ENCODE results near the gene OR12D1.
"Not testable (repeated sequence)": the region's sequence is repeated elsewhere in the genome, so short reads cannot be mapped to it uniquely, and the experiment has no call there.

The OR12D1 gene

DNA sequence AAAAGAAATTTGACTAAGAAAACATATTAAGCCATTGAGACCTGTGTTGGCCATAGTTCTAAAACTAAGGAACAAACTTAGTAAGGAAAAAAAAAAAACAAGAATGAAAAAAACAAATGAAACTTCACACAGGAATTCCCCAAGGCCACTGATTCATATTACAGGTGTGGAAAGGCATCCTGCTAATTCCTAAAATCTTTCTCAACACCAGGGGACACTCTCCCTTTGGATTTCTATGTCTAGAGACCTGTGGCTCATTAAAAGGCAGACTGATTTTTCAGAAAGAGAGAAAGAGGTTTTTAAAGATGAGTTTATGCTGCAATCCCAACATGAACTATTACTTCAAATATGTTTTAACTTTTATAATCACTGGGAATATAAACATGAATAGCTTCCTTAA lies at the start of gene OR12D1:
TSS of gene OR12D1 (plus strand) at position 341 of the 400 bp plus-strand sequence.
- DNase-seq (ENCODE audit: low read depth in 1 of 2, low spot score in 1 of 2), result no peak

DNA sequence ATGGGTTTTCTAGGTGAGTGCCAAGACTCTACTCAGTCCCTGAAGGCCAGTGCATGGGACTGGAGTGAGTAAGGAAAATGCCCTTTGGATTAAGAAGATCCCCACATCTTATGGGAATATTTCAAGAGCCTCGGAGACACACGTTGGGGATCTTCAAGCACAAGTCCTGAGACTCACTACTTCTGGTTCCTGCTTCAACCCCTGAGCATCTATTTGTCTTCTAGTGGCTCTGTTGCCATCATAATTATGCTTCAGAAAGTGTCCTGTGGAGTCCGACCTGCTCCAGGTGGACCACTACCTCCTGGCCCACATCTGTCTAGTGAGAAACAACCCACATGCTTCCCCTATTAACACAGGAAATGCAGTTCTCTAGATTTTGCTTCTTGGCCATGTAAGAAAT lies 46.0 kb upstream of the OR12D1 start, which contains the start of gene OR5V1:
TSS of gene OR5V1 (minus strand) at position 101 of the 400 bp plus-strand sequence. CDS start 12,670 bp downstream, outside the sequence.
- no peak for DNase-seq (ENCODE audit: low read depth in 1 of 2, low spot score in 1 of 2)

DNA sequence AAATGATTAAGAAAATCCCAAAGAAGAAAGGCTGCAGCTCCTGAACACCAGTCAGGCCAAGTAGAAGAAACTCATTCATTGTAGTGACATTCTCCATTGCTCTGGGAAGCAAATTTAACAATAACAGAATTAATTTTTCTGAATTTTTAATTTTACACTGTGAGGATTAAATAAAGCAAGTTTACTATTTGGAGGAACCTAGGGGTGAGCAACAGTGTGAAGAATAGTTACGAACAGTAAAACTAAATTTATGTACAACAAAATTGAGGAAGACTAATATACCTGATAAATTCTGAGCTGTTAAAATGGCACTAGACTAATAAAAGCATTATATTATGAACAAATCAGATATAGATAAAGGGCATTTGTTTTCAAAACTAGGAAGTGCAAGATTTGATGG lies 39.5 kb upstream of the OR12D1 start, which contains the start of gene OR12D3:
TSS of gene OR12D3 (minus strand) at position 101 of the 400 bp plus-strand sequence. CDS start at position 97, 4 bp downstream.
- DNase-seq (ENCODE audit: low read depth in 1 of 2, low spot score in 1 of 2), result no peak

- DNase-seq (ENCODE audit: low read depth in 1 of 2, low spot score in 1 of 2), result no peak
Observed at GRCh38 chr6:29376003-29376402, 38.7 kb upstream of the OR12D1 start.

GRCh38 chr6:29388533-29388932 lies 26.2 kb upstream of the OR12D1 start:
- no peak for DNase-seq (ENCODE audit: low read depth in 1 of 2, low spot score in 1 of 2)

DNA sequence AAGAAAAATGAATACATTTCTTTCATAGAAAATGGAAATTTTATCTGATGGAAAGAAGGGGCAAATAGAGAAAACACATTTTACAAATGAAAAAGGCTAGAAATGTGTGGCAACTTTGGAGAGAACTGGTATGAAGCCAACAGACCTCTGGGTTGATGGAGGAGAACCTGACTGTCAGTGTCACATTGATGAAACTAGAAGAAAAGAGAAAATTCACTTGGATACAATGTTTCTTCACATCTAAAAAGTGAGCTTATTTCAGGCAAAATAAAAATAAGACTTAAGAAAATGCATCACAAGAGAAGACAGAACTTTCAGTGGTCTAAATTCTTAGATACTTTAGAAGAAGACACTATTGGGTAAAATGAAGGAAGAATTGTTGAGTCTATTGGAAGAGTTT lies 19.4 kb upstream of the OR12D1 start, which contains the start of gene OR12D2:
TSS of gene OR12D2 (plus strand) at position 301 of the 400 bp plus-strand sequence. CDS start 1,069 bp downstream, outside the sequence.
- DNase-seq (ENCODE audit: low read depth in 1 of 2, low spot score in 1 of 2), result no peak

GRCh38 chr6:29399525-29399924 lies 15.2 kb upstream of the OR12D1 start:
- DNase-seq (ENCODE audit: low read depth in 1 of 2, low spot score in 1 of 2), result no peak

DNA sequence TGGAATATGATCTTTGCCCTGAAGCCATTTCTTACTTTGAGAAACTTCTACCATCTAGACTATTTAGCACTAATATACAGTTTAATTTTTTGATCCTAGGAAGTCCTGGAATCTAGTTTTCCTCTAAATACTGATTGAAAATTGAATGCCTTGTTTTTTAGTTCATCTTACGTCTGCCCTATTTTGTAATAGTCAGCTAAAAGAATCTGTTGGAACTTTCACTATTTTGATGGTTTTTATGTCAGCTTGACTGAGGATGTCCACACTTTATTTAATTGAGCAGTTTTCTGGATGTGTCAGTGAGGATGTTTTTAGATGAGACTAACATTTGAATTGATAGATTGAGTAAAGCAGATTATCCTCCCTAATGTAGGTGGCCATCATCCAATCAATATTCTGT lies 10.9 kb upstream of the OR12D1 start:
- DNase-seq (ENCODE audit: low read depth in 1 of 2, low spot score in 1 of 2), result no peak

DNA sequence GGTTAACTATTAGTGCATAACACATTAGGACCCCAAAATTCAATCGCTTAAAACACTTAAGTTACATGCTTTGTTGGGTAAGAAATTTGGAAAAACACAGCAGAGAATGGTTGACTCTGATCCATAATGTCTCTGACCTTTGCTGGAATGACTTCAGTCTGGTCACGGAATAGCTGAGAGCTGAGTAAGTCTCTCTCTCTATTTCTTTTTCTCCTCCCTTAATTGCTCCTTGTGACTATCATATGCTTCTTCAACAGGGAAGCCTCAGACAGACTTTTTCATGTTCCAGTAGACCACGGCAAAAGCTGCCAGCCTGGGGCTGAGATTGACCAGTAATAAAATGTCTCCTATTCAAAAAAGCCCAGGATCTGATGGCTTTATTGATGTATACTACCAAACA lies 4.8 kb downstream of the OR12D1 start:
- no peak for DNase-seq (ENCODE audit: low read depth in 1 of 2, low spot score in 1 of 2)

DNA sequence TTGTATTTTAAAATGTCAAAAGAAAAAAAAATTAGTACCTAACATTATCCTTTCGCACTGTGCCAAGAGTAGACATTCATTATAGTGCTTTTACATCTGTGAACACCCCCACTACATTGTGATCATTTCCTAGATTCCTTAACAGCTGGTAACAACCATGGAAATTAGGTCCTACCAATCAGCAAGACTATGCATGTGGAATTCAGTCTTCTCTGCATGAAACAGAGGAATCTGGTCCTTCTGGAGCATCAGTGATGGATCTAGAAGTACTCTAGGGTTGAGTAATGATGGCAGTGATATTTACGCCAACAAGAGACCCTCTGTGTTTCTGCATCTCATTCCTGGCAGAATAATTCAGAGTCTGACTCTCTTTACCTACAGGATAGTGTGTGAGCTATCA lies 9.4 kb downstream of the OR12D1 start:
- DNase-seq (ENCODE audit: low read depth in 1 of 2, low spot score in 1 of 2), result no peak

DNA sequence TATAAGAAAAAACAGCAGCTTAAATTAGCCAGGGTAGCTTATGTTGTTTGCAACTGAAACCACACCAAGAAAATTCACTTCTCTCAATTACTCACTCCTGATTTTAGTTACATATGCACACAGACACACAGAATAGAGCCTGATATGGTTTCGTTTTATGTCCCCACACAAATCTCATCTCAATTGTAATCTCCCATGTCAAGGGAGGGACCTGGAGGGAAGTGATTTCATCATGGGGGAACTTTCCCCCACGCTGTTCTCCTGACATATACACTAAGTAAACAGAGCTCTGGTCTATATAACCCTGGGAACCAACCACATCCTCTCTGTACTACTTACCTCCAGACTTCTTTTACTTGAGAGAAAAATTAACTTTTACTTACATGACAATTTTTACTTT lies 9.8 kb downstream of the OR12D1 start:
- DNase-seq (ENCODE audit: low read depth in 1 of 2, low spot score in 1 of 2), result no peak

DNA sequence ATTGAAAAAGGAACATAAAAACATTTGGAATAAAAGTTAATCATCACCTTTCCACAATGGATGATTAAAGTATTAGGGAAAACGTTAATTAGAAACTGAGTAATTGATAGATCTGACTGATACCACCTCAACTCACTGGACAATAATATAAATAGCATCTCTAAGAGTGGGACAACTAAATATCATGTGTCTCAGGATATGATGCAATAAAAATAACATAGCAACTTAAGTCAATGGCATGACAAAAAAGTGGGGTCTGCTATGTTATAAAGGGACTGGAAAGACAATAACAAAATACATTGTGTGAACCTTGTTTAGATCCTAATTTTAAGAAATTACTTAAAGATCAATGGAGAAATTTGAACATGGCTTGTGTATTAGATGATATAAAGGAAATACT lies 10.3 kb downstream of the OR12D1 start:
- no peak for DNase-seq (ENCODE audit: low read depth in 1 of 2, low spot score in 1 of 2)

DNA sequence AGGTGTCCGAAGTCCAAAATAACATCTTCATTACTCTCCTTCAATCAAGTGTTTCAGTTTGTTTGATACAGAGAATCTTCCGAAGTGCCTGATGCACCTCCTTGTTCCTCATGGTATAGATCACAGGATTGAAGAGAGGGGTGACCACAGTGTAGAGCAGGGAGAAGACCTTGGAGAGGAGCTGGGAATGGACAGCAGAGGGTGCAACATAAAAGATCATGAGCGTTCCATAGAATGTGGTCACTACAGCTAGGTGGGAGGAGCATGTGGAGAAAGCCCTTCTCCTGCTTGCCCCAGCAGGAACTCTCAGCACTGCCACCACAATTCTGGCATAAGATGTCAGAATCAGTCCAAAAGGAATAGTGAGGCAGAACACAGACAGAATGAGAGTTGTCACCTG lies 11.9 kb downstream of the OR12D1 start:
- DNase-seq (ENCODE audit: low read depth in 1 of 2, low spot score in 1 of 2), result no peak

- DNase-seq (ENCODE audit: low read depth in 1 of 2, low spot score in 1 of 2), result not testable (repeated sequence)
Observed at GRCh38 chr6:29436730-29437129, 22.0 kb downstream of the OR12D1 start.

DNA sequence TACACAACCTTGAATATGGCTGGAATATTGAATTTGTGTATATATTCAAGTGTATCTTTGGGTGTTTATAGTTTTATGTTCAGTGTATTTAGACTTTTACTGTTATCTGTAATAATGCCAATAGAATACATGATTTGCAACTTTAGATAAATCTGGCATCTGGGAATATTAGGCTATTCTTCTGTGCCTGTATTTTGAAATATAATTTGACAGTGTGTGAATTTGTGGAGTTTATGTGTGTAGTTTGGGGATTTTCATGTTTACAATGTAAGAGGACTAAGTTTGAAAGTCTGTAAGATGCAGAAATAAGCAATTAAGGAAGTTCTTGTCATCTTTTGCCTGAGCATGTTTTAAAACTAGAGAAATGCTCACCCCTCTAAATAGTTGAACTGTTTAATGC lies 24.3 kb downstream of the OR12D1 start, which contains the start of gene OR10C1:
TSS of gene OR10C1 (plus strand) at position 301 of the 400 bp plus-strand sequence. CDS start 710 bp downstream, outside the sequence.
- DNase-seq (ENCODE audit: low read depth in 1 of 2, low spot score in 1 of 2), result no peak

DNA sequence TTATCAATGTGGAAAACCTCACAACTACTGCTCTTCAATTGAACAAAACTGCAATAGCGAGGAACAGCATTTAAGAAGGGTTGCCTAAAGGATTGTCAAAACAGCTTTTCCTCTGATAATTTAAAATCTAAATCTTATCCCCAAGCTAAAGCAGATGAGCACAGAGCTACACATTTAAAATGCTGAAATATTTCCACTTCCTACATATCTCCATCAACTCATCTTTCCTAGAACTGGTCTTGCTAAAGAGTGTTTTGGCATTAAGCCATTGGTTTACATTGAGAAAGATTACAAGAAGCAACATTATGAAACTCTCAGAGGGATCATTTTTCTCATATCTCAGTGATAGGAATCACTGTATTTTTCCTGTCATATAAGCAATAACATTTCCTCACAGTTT lies 28.0 kb downstream of the OR12D1 start:
- no peak for DNase-seq (ENCODE audit: low read depth in 1 of 2, low spot score in 1 of 2)

DNA sequence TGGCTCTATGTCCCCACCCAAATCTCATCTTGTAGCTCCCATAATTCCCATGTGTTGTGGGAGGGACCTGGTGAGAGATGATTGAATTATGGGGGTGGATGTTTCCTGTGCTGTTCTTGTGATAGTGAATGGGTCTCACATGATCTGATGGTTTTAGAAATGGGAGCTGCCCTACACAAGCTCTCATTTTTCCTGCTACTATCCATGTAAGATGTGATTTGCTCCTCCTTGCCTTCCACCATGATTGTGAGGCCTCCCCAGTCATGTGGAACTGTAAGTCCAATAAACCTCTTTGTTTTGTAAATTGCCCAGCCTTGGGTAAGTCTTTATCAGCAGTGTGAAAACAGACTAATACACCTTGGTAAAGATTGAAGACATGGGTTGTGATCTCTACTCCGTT lies 29.3 kb downstream of the OR12D1 start:
- not testable (repeated sequence) for DNase-seq (ENCODE audit: low read depth in 1 of 2, low spot score in 1 of 2)

DNA sequence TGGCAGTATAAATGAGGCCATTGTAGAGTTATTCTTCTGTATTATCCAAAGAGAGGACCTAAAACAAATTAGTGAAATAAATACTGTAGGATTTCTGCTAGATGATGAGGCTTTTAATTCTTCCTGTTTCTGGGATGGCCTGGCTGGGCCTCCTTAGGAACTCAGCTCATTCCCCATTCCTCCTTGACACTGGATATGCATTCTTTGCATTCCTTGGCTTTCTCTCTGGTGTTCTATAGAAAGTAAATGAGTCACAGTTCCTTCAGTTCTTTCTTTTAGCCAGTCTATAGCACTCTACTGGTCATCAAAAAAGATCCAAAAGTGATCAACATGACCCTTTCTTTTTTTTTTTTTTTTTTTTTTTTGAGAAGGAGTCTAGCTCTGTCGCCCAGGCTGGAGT lies 32.9 kb downstream of the OR12D1 start:
- DNase-seq (ENCODE audit: low read depth in 1 of 2, low spot score in 1 of 2), result no peak

DNA sequence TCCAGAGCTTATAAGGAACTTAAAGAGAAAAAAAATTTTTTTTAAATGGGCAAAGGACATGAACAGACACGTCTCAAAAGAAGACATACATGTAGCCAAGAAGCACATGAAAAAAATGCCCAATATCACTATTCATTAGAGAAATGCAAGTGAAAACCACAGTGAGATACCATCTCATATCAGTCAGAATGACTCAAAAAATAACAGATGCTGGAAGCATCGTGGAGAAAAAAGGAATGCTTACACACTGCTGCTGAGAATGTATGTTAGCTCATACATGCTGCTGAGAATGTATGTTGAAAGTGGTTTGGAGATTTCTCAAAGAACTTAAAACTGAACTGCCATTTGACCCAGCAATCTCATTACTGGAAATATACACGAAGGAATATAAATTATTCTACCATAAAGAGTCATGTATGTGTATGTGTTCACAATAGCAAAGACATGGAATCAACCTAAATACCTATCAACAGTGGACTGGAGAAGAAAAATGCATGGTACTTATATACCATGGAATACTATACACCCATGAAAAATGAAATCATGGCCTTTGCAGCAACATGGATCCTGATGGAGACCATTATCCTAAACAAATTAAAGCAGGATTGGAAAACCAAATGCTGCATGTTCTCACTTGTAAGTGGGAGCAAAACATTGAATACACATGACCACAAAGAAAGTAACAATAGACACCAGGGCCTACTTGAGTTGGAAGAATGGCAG lies 36.9 kb downstream of the OR12D1 start:
- no peak for DNase-seq (ENCODE audit: low read depth in 1 of 2, low spot score in 1 of 2)

- DNase-seq (ENCODE audit: low read depth in 1 of 2, low spot score in 1 of 2), result no peak
Observed at GRCh38 chr6:29456971-29457370, 42.2 kb downstream of the OR12D1 start, which contains the start of the genes OR11A1 and OR2H1. Gene OR11A1, minus strand, starts transcription at chr6:29457071. Its CDS starts 29,430 bp downstream, at chr6:29427641. Gene OR2H1, plus strand, starts transcription at chr6:29457155. Its CDS starts 4,615 bp downstream, at chr6:29461770.

GRCh38 chr6:29461021-29461814 lies 46.5 kb downstream of the OR12D1 start:
- no peak for DNase-seq (ENCODE audit: low read depth in 1 of 2, low spot score in 1 of 2)

DNA sequence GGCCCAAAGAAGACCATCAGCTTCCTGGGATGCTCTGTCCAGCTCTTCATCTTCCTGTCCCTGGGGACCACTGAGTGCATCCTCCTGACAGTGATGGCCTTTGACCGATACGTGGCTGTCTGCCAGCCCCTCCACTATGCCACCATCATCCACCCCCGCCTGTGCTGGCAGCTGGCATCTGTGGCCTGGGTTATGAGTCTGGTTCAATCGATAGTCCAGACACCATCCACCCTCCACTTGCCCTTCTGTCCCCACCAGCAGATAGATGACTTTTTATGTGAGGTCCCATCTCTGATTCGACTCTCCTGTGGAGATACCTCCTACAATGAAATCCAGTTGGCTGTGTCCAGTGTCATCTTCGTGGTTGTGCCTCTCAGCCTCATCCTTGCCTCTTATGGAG lies 47.3 kb downstream of the OR12D1 start:
- no peak for DNase-seq (ENCODE audit: low read depth in 1 of 2, low spot score in 1 of 2)

All from activated T-helper 1 cell treated with anti-CD3 and anti-CD28 coated beads, Interleukin-2, amount 50 U/mL, for 16 hours (primary cell).